Measurements from ENCODE around the gene ATP6AP1.

DNA sequence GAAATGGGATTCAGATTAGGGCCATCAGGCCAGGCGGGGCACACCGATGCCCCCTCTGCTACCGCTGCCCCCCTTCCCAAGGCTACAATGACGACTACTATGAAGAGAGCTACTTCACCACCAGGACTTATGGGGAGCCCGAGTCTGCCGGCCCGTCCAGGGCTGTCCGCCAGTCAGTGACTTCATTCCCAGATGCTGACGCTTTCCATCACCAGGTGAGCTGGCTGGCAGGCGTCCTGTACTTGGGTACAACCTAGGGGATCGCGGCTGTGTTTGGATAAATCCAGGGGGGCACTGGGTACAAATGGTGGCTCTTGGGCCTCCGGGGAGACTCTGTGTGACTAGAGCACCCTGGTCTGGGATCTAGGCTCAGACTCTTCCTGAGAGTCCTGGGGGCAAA lies 48.3 kb upstream of the ATP6AP1 start:
- TF ChIP-seq, protein P1, sequence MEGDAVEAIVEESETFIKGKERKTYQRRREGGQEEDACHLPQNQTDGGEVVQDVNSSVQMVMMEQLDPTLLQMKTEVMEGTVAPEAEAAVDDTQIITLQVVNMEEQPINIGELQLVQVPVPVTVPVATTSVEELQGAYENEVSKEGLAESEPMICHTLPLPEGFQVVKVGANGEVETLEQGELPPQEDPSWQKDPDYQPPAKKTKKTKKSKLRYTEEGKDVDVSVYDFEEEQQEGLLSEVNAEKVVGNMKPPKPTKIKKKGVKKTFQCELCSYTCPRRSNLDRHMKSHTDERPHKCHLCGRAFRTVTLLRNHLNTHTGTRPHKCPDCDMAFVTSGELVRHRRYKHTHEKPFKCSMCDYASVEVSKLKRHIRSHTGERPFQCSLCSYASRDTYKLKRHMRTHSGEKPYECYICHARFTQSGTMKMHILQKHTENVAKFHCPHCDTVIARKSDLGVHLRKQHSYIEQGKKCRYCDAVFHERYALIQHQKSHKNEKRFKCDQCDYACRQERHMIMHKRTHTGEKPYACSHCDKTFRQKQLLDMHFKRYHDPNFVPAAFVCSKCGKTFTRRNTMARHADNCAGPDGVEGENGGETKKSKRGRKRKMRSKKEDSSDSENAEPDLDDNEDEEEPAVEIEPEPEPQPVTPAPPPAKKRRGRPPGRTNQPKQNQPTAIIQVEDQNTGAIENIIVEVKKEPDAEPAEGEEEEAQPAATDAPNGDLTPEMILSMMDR (IDR thresholded peaks at IDR 0.05) = no peak
- TF ChIP-seq EZH2 (IDR thresholded peaks at IDR 0.05; ENCODE audit: borderline replicate concordance, insufficient read depth, low read depth, low read length, poor library complexity, severe bottlenecking) = no peak
